Dedifferentiated amniotic fluid mesenchymal stem cell (primary cell): Measurements from ENCODE around the gene WASL.

ENCODE experiments used
- DNase-seq: peaks from one replicate; pipeline ENCODE4 v3.0.0-alpha.2; 2016; ENCODE audit errors: extremely low spot score

Gene WASL

DNA sequence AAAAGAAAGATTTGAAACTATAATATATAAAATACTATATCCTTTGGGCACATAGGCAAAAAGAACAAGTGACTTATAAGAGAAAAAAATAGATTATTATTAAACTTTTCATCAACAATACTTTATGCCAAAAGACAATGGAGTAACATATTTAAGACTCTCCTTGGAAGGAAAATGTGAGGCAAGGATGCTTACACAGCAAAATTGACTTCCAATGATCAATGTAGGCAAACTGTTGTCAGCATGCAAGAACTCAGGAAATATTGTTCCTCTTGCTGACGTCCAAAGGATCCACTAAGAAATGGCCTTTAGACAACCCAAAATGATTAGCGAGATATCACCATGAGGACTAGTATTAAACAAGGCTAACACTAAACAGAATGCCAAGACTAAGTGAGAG is 116.0 kb downstream of the WASL start:
- no peak for DNase-seq
